HEK293 (cell line): ENCODE data around the gene CTNNA2.

Experiments used
- CTCF ChIA-PET: fragments of 350-600 bp; formaldehyde crosslinking; extraction: SDS; loops from one replicate; lab custom pipeline; 2021; ENCODE audit warnings: antibody characterized with exemption; lab: Yijun Ruan, JAX
- POLR2A ChIA-PET: fragments of 300-600 bp; formaldehyde crosslinking; extraction: SDS; loops from one replicate; lab custom pipeline; 2020; ENCODE audit warnings: antibody characterized with exemption, inconsistent platforms; lab: Yijun Ruan, JAX
- H3K27ac ChIP-seq: fragments of 200-500 bp; sonication (Bioruptor generic); 2 replicates; pipeline ENCODE4 v1.5.1; 2014; ENCODE audit warnings: low read depth, low read length, control low read depth, inconsistent platforms; ENCODE audit errors: extremely low read depth
- H3K36me3 ChIP-seq, 2 experiments: fragments of 200-500 bp in 1 of 2; sonication (Bioruptor generic) in 1 of 2; 1 replicate in 1 of 2; 2 replicates in 1 of 2; pipeline ENCODE4 v1.5.1; 2014 to 2017; ENCODE audit warnings: inconsistent platforms in 2 of 2, low read length in 2 of 2; ENCODE audit not compliant: control insufficient read depth in 2 of 2, insufficient read depth in 1 of 2
- H3K4me1 ChIP-seq: fragments of 200-500 bp; sonication (Bioruptor generic); 2 replicates; pipeline ENCODE4 v1.5.1; 2014; ENCODE audit warnings: mild to moderate bottlenecking, low read length, inconsistent platforms; ENCODE audit not compliant: control insufficient read depth, insufficient read depth
- H3K4me3 ChIP-seq: 2 replicates; pipeline ENCODE4 v1.5.1; 2011; ENCODE audit warnings: low read depth, mild to moderate bottlenecking, control low read depth, low read length, moderate library complexity
- H3K9me3 ChIP-seq: fragments of 200-500 bp; sonication (Bioruptor generic); 2 replicates; pipeline ENCODE4 v1.5.1; 2014; ENCODE audit warnings: low read depth, low read length, inconsistent platforms; ENCODE audit not compliant: control insufficient read depth, insufficient read depth
- ELK4 ChIP-seq: IDR thresholded peaks from 2 replicates; pipeline ENCODE4 v1.6.1; 2011; ENCODE audit warnings: mild to moderate bottlenecking, low read depth, low read length, borderline replicate concordance
- FEZF1 ChIP-seq: fragments of 450-650 bp; formaldehyde crosslinking; IDR thresholded peaks from 2 replicates; pipeline ENCODE4 v1.5.1; 2016; ENCODE audit warnings: missing biosample characterization, missing genetic modification characterization
- GLI4 ChIP-seq: fragments of 450-650 bp; formaldehyde crosslinking; IDR thresholded peaks from 2 replicates; pipeline ENCODE4 v1.5.1; 2016; ENCODE audit warnings: missing biosample characterization, missing genetic modification characterization
- GLIS1 ChIP-seq: fragments of 450-650 bp; formaldehyde crosslinking; IDR thresholded peaks from 2 replicates; pipeline ENCODE4 v1.5.1; 2016; ENCODE audit warnings: missing biosample characterization, missing genetic modification characterization
- GLIS2 ChIP-seq: fragments of 450-650 bp; formaldehyde crosslinking; IDR thresholded peaks from 2 replicates; pipeline ENCODE4 v1.5.1; 2016; ENCODE audit warnings: missing biosample characterization, missing genetic modification characterization
- KLF8 ChIP-seq: fragments of 450-650 bp; formaldehyde crosslinking; IDR thresholded peaks from 2 replicates; pipeline ENCODE4 v1.5.1; 2016; ENCODE audit warnings: missing biosample characterization, missing genetic modification characterization
- REPIN1 ChIP-seq: fragments of 450-650 bp; formaldehyde crosslinking; IDR thresholded peaks from 2 replicates; pipeline ENCODE4 v1.5.1; 2017; ENCODE audit warnings: missing biosample characterization, missing genetic modification characterization, low read depth
- SP3 ChIP-seq: fragments of 450-650 bp; formaldehyde crosslinking; IDR thresholded peaks from 2 replicates; pipeline ENCODE4 v1.5.1; 2016; ENCODE audit warnings: missing biosample characterization, missing genetic modification characterization
- TCF7L2 ChIP-seq: IDR thresholded peaks from 2 replicates; pipeline ENCODE4 v1.6.1; 2011; ENCODE audit warnings: low read depth, mild to moderate bottlenecking, inconsistent platforms, low read length, moderate library complexity, borderline replicate concordance
- ZFP3 ChIP-seq: fragments of 450-650 bp; formaldehyde crosslinking; IDR thresholded peaks from 2 replicates; pipeline ENCODE4 v1.5.1; 2016; ENCODE audit warnings: low read depth, missing biosample characterization, missing genetic modification characterization
- ZFP41 ChIP-seq: fragments of 450-650 bp; formaldehyde crosslinking; IDR thresholded peaks from 2 replicates; pipeline ENCODE4 v1.5.1; 2016; ENCODE audit warnings: missing biosample characterization, missing genetic modification characterization, borderline replicate concordance
- ZNF19 ChIP-seq: fragments of 450-650 bp; formaldehyde crosslinking; IDR thresholded peaks from 2 replicates; pipeline ENCODE4; 2016; ENCODE audit warnings: missing biosample characterization, missing genetic modification characterization, low read depth
- ZNF211 ChIP-seq: fragments of 450-650 bp; formaldehyde crosslinking; IDR thresholded peaks from 2 replicates; pipeline ENCODE4 v1.5.1; 2016; ENCODE audit warnings: low read depth, missing biosample characterization, missing genetic modification characterization
- ZNF214 ChIP-seq: fragments of 450-650 bp; formaldehyde crosslinking; IDR thresholded peaks from 2 replicates; pipeline ENCODE4 v1.5.1; 2017; ENCODE audit warnings: missing biosample characterization, mild to moderate bottlenecking, missing genetic modification characterization, borderline replicate concordance
- ZNF248 ChIP-seq: fragments of 450-650 bp; formaldehyde crosslinking; IDR thresholded peaks from 2 replicates; pipeline ENCODE4 v1.5.1; 2017; ENCODE audit warnings: missing biosample characterization, missing genetic modification characterization
- ZNF292 ChIP-seq: fragments of 450-650 bp; formaldehyde crosslinking; IDR thresholded peaks from 2 replicates; pipeline ENCODE4 v1.5.1; 2016; ENCODE audit warnings: low read depth, missing biosample characterization, missing genetic modification characterization, borderline replicate concordance
- ZNF350 ChIP-seq: fragments of 450-650 bp; formaldehyde crosslinking; IDR thresholded peaks from 2 replicates; pipeline ENCODE4 v1.5.0; 2017; ENCODE audit warnings: missing biosample characterization, mild to moderate bottlenecking, missing genetic modification characterization
- ZNF404 ChIP-seq: fragments of 450-650 bp; formaldehyde crosslinking; IDR thresholded peaks from 2 replicates; pipeline ENCODE4 v1.5.1; 2017; ENCODE audit warnings: missing biosample characterization, missing genetic modification characterization
- ZNF548 ChIP-seq: fragments of 450-650 bp; formaldehyde crosslinking; IDR thresholded peaks from 2 replicates; pipeline ENCODE4 v1.5.1; 2016; ENCODE audit warnings: missing biosample characterization, missing genetic modification characterization
- ZNF560 ChIP-seq: fragments of 450-650 bp; formaldehyde crosslinking; IDR thresholded peaks from 2 replicates; pipeline ENCODE4 v1.5.1; 2017; ENCODE audit warnings: missing biosample characterization, missing genetic modification characterization, borderline replicate concordance
- ZNF585B ChIP-seq: fragments of 450-650 bp; formaldehyde crosslinking; IDR thresholded peaks from 2 replicates; pipeline ENCODE4 v1.5.1; 2016; ENCODE audit warnings: missing biosample characterization, missing genetic modification characterization
- ZNF664 ChIP-seq: fragments of 450-650 bp; formaldehyde crosslinking; IDR thresholded peaks from 2 replicates; pipeline ENCODE4 v1.5.1; 2016; ENCODE audit warnings: missing biosample characterization, missing genetic modification characterization
- ZSCAN30 ChIP-seq: fragments of 450-650 bp; IDR thresholded peaks from 2 replicates; pipeline ENCODE4 v1.5.1; 2018; ENCODE audit warnings: missing biosample characterization, mild to moderate bottlenecking, missing genetic modification characterization, moderate library complexity
- TF ChIP-seq, protein P1 (sequence below): fragments of 450-650 bp; formaldehyde crosslinking; conservative IDR thresholded peaks from 2 replicates; pipeline ENCODE4 v1.5.1; 2016; ENCODE audit warnings: low read depth, missing biosample characterization, missing genetic modification characterization
- TF ChIP-seq, protein P2 (sequence below): fragments of 450-650 bp; IDR thresholded peaks from 2 replicates; pipeline ENCODE4 v1.5.1; 2018; ENCODE audit warnings: missing biosample characterization, mild to moderate bottlenecking, missing genetic modification characterization

Gene CTNNA2

DNA sequence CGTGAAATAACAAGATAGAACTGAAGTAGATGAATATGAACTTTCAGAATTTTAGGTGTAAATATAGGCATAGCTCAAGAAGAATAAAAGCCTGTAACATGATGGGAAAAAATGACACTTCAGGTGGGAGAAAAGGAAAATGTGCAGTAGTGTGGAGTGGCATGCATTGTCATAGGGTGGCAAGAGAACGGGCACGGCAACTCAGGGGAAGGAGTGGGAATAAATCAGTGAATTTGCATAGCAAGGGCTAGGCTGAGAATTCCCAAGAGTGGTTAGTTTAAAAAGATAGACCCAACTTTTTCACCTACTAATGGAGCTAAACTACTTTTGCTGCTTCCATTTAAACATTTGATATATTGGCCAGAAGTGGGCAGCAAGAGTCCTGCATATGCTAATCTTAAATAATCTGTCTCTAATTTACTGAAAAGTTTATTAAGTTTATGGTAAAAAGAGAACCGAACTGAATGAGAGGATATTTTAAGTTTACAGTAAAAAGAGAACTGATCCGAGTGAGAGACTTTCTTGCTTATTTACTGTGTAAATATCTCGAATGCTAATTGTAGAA lies 228.1 kb downstream of the CTNNA2 start:
- H3K4me3 ChIP-seq: no peak overlapping the region
- CTCF ChIA-PET: interaction anchor here (1.3 kb wide), 1 partner anchor 16 kb away, joined by 3 read pairs; no protein-coding TSS in a partner anchor
- H3K27ac ChIP-seq: no peak overlapping the region
- TF ChIP-seq FEZF1 (tag by site-specific recombination) (no peak), ZNF248 (tag by site-specific recombination) (no peak), ZNF292 (tag by site-specific recombination) (no peak), ZNF548 (tag by site-specific recombination) (no peak), KLF8 (tag by site-specific recombination) (no peak), ZFP3 (tag by site-specific recombination) (no peak), GLIS1 (tag by site-specific recombination) (no peak), ZNF585B (tag by site-specific recombination) (no peak), ELK4 (no peak), SP3 (tag by site-specific recombination) (no peak), GLI4 (no peak)
- TF ChIP-seq, protein P1, sequence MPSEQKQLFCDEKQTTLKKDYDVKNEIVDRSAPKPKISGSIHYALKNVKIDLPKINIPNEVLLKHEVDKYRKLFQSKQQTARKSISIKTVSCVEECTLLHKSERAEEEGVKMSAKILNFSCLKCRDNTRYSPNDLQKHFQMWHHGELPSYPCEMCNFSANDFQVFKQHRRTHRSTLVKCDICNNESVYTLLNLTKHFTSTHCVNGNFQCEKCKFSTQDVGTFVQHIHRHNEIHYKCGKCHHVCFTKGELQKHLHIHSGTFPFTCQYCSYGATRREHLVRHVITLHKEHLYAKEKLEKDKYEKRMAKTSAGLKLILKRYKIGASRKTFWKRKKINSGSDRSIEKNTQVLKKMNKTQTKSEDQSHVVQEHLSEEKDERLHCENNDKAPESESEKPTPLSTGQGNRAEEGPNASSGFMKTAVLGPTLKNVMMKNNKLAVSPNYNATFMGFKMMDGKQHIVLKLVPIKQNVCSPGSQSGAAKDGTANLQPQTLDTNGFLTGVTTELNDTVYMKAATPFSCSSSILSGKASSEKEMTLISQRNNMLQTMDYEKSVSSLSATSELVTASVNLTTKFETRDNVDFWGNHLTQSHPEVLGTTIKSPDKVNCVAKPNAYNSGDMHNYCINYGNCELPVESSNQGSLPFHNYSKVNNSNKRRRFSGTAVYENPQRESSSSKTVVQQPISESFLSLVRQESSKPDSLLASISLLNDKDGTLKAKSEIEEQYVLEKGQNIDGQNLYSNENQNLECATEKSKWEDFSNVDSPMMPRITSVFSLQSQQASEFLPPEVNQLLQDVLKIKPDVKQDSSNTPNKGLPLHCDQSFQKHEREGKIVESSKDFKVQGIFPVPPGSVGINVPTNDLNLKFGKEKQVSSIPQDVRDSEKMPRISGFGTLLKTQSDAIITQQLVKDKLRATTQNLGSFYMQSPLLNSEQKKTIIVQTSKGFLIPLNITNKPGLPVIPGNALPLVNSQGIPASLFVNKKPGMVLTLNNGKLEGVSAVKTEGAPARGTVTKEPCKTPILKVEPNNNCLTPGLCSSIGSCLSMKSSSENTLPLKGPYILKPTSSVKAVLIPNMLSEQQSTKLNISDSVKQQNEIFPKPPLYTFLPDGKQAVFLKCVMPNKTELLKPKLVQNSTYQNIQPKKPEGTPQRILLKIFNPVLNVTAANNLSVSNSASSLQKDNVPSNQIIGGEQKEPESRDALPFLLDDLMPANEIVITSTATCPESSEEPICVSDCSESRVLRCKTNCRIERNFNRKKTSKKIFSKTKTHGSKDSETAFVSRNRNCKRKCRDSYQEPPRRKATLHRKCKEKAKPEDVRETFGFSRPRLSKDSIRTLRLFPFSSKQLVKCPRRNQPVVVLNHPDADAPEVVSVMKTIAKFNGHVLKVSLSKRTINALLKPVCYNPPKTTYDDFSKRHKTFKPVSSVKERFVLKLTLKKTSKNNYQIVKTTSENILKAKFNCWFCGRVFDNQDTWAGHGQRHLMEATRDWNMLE (tag by site-specific recombination): no peak
- no peaks in the 10 kb centered on the region for H3K4me1 ChIP-seq
- H3K36me3 ChIP-seq: no peaks in the 10 kb centered on the region
- POLR2A ChIA-PET: no interaction called here
- H3K9me3 ChIP-seq: no peaks in the 10 kb centered on the region

DNA sequence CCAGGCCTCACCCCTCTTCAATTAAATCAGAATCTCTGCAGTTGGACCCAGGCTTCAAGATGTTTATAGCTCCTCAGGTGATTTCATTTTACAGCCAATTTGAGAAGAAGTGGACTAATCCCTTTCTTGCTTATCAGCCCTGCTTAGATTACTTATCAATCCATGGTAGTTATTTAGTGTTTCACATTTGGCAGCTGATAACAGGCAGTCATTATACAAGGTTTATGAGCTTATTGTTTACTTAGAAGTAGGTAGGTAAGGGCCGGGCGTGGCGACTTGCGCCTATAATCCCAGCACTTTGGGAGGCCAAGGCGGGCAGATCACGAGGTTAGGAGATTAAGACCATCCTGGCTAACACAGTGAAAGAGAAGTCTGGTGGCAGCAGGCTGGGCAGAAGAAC lies 237.5 kb downstream of the CTNNA2 start:
- ChIA-PET POLR2A (no interaction called here), CTCF (no interaction called here)

DNA sequence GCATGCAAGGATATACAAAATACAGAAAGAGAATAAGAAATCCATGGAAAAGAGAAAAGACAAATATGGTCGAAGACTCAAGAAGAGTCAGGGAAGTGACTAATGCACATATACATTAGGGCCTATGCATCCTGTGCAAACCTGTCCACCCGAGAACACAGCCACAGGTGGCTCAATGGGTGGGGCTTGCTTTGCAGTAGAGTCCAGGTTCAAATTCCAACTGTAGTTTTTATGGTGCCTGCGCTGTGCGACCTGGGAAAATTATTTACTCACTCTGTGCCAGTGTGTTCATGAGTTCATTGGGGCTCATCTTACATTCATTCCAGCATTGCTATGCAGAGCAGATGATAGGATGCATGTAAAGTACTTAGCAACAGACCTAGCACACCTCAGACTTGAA lies 244.7 kb downstream of the CTNNA2 start:
- no peaks in the 10 kb centered on the region for H3K4me1 ChIP-seq
- ChIA-PET POLR2A (no interaction called here), CTCF (no interaction called here)
- no peak overlapping the region for H3K27ac ChIP-seq
- no peaks in the 10 kb centered on the region for H3K9me3 ChIP-seq
- no peak overlapping the region for H3K4me3 ChIP-seq
- no peaks in the 10 kb centered on the region for H3K36me3 ChIP-seq
- TF ChIP-seq ZNF404 (tag by site-specific recombination): no peak
- TF ChIP-seq ZNF211 (tag by site-specific recombination): no peak
- no peak for TF ChIP-seq ZNF664 (tag by site-specific recombination)
- TF ChIP-seq ZFP3 (tag by site-specific recombination): no peak
- TF ChIP-seq ZNF19 (tag by site-specific recombination): no peak
- no peak for TF ChIP-seq ZNF560 (tag by site-specific recombination)
- TF ChIP-seq ZNF214 (tag by site-specific recombination): no peak
- TF ChIP-seq ZNF350 (tag by site-specific recombination): no peak
- no peak for TF ChIP-seq ZSCAN30 (tag by site-specific recombination)
- no peak for TF ChIP-seq REPIN1 (tag by site-specific recombination)
- TF ChIP-seq GLIS2 (tag by site-specific recombination): no peak
- TF ChIP-seq, protein P2, sequence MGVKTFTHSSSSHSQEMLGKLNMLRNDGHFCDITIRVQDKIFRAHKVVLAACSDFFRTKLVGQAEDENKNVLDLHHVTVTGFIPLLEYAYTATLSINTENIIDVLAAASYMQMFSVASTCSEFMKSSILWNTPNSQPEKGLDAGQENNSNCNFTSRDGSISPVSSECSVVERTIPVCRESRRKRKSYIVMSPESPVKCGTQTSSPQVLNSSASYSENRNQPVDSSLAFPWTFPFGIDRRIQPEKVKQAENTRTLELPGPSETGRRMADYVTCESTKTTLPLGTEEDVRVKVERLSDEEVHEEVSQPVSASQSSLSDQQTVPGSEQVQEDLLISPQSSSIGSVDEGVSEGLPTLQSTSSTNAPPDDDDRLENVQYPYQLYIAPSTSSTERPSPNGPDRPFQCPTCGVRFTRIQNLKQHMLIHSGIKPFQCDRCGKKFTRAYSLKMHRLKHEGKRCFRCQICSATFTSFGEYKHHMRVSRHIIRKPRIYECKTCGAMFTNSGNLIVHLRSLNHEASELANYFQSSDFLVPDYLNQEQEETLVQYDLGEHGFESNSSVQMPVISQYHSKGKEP: no peak

More for the DNA sequence above, 237.5 kb downstream of the CTNNA2 start:
- Histone ChIP-seq H3K4me1 (no peaks in the 10 kb centered on the region), H3K4me3 (no peak overlapping the region), H3K9me3 (no peaks in the 10 kb centered on the region), H3K36me3 (no peaks in the 10 kb centered on the region), H3K27ac (no peak overlapping the region)
- peak; percentile 72; the same call in 1 of the 2 replicates for TF ChIP-seq TCF7L2
- no peak for TF ChIP-seq ZFP41 (tag by site-specific recombination)
